Erythroblast (primary cell): ENCODE results near the gene KRT73.

Experiments used
- DNase-seq, 2 experiments: peaks; one replicate each; lab custom pipeline; 2025; lab: John Stamatoyannopoulos, UW
- GATA1 ChIP-seq: IDR thresholded peaks from 2 replicates; pipeline ENCODE4 v1.6.1; 2011; ENCODE audit warnings: low read depth, mild to moderate bottlenecking, control low read depth, low read length, moderate library complexity
- POLR2A ChIP-seq: IDR thresholded peaks from 2 replicates; pipeline ENCODE4 v1.6.1; 2011; ENCODE audit warnings: mild to moderate bottlenecking, low read length

Gene KRT73

DNA sequence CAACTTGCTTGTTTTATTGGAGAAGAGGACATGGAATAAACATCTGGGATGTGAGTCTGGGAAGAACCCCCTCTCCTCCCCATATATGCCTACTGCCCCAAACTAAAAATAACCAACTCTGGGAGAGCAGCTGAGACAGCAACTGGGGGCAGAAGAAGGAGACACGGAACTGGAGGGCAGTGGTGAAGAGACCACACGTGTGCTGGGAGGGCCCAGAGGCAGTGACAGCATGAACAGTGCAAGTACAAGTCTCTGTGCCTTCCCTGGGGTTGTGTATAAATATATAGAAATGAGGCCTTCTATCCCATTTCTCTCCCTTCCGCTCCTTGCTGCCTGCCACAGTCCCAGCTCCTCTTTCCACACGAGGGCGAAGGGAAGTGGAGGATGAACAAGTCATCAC is 4.0 kb upstream of the KRT73 start:
- no peak for TF ChIP-seq GATA1
- TF ChIP-seq POLR2A = no peak
- DNase-seq = no peak

DNA sequence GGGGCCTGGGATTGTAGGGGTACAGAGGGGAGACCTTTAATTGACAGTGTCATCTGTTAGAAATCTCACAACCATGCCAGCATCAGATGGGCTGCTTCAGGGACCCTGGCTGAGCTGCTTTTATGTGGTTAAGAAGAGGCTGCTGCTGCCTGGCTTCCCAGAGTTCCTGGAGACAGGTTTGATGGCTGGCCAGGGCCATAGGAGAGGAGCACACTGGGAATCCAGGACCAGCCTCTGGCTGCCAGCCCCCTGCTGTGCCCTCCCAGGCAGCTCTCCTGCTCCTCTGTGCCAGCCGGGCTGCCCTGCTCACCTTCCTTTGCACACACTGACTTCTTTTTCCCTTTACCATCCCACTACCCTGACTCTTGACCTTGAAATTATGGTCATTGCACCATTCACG is 507 bp upstream of the KRT73 start:
- TF ChIP-seq POLR2A (no peak), GATA1 (no peak)
- DNase-seq = no peak

- no peak for DNase-seq
- TF ChIP-seq POLR2A (no peak), GATA1 (no peak)
Observed at GRCh38 chr12:52617403-52617785, 965 bp downstream of the KRT73 start.

- TF ChIP-seq GATA1 (no peak), POLR2A (no peak)
- DNase-seq = peak in 1 of 2 experiments; percentile 15
Observed at GRCh38 chr12:52616680-52617402, 1.5 kb downstream of the KRT73 start.

DNA sequence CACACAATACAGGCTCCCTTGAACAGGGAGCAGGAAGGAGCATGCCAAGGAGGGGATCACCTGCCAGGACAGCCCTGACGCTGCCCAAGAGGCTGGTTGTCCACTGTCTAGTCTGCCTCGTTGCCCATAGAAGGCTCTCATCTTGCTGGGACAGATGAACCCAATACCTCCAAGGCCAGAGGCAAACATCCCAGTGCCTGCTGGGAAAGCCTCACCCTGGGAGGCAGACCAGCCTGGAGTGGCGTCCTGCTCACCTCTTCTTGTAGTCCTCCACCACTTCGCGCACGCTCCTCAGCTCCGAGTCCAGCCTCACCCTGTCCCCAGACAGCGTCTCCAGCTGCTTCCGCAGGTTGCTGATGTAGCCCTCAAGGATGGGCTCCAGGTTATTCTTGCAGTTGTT is 2.4 kb downstream of the KRT73 start:
- no peak for TF ChIP-seq POLR2A
- TF ChIP-seq GATA1 = no peak
- DNase-seq = no peak

- DNase-seq = no peak
- no peak for TF ChIP-seq POLR2A
- no peak for TF ChIP-seq GATA1
Observed at GRCh38 chr12:52615208-52615868, 3.0 kb downstream of the KRT73 start.

- peak; percentile 16 to 52 for DNase-seq
Observed at GRCh38 chr12:52614381-52615207, 3.8 kb downstream of the KRT73 start.

GRCh38 chr12:52613384-52614030 is 4.9 kb downstream of the KRT73 start:
- no peak for DNase-seq
- TF ChIP-seq POLR2A (no peak), GATA1 (no peak)

More at GRCh38 chr12:52614381-52615207, 3.8 kb downstream of the KRT73 start:
- TF ChIP-seq GATA1 = no peak
- TF ChIP-seq POLR2A = no peak

GRCh38 chr12:52612431-52613383 is 5.7 kb downstream of the KRT73 start:
- no peak for DNase-seq
- TF ChIP-seq GATA1 (no peak), POLR2A (no peak)

DNA sequence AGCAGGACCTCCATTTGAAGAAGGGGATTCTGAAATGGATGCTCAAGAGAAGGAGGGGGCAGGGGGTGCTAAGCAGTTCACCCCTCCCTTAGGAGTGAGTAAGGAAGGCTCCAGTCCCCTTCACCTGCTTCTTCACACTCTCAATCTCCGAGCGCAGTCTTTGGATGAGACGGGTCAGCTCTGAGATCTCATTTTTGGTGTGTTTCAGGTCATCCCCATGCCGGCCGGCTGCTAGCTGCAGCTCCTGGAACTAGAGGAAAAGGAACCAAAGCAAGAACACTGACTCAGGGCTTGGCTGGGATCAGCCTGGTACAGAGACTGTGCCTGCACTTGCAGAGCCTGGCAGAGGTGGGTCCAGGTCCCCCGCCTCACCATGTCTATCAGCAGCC is 7.3 kb downstream of the KRT73 start:
- DNase-seq = no peak
- TF ChIP-seq POLR2A (no peak), GATA1 (no peak)

DNA sequence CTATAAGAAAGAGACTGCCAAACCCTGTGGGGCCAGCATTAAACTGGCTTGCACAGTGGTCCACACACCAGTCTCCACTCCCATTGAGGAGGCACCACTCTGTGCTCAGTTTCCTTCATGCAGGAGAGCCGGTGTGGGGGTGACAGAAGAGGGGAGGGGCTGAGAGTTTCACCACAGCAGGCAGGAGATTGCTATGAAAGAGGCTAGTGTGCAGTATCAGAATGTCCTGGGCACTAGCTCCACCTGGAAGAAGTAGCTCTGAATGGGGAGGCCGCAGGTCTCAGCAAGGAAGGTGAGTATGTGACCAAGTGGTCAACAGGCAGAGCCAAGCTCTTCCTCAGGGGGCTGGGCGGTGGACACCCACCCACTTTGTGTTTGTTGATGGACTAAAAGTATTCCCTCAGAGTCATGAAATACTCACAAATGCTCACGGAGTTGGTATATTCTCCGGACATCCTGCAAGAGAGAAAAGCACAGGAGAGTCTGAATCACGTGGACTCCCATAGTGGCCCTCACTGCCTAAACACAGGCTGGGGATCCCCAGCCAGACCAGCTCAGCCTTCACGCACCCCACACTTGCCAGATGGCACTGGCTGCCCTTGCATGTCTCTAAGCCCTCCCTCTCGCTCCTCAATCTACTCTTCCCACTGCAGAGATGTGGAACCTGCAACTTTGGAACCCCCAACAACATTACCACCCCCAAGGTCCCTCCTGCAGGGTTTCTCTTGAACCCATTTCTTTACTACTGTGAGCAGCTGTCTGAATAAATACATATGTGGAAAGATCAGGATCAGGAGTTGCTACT is 9.3 kb downstream of the KRT73 start:
- no peak for DNase-seq
- TF ChIP-seq POLR2A = no peak
- no peak for TF ChIP-seq GATA1

- DNase-seq = no peak
- TF ChIP-seq GATA1 = no peak
Observed at GRCh38 chr12:52608161-52608560, 10.2 kb downstream of the KRT73 start.
